Caco-2 (cell line): ENCODE results near the gene ALDOA. TPM values are rescaled to one million over a fixed set of nuclear protein-coding genes. Genes with fewer than 3 reads are reported as not detected.

Experiments used
- BruUV-seq: library from RNA; stranded (reverse); fragments of 400-500 nt; replicated peaks from 2 replicates; lab custom pipeline; 2021; lab: Mats Ljungman, UMichigan
- CTCF ChIA-PET: fragments of 300-600 bp; sonication (Branson Sonifier 250); formaldehyde crosslinking; loops from one replicate; lab custom pipeline; 2022; ENCODE audit warnings: antibody characterized with exemption; lab: Charles Lee
- POLR2A ChIA-PET: fragments of 300-600 bp; sonication (Branson Sonifier 250); formaldehyde crosslinking; loops from one replicate; lab custom pipeline; 2022; ENCODE audit warnings: antibody characterized with exemption; lab: Charles Lee
- DNase-seq, 2 experiments: peaks; one replicate each; pipeline versions ENCODE4 v3.0.0 to v3.0.0-alpha.2; 2020 to 2022
- H3K27me3 ChIP-seq: replicated peaks from 2 replicates; pipeline ENCODE4 v1.6.0; 2011; ENCODE audit warnings: low read length; ENCODE audit not compliant: control insufficient read depth, insufficient read depth
- H3K36me3 ChIP-seq: 2 replicates; pipeline ENCODE4 v1.5.1; 2011; ENCODE audit warnings: low read length; ENCODE audit not compliant: control insufficient read depth, insufficient read depth
- H3K4me1 ChIP-seq: fragments of 250-450 bp; sonication (Bioruptor Pico); 2 replicates; pipeline ENCODE4 v1.5.1; 2020; ENCODE audit warnings: mild to moderate bottlenecking
- H3K4me3 ChIP-seq: 2 replicates; pipeline ENCODE4 v1.5.1; 2011; ENCODE audit warnings: low read depth, mild to moderate bottlenecking, control low read depth, low read length
- H3K9me3 ChIP-seq: fragments of 250-450 bp; sonication (Bioruptor Pico); 2 replicates; pipeline ENCODE4 v1.5.1; 2020; ENCODE audit warnings: mild to moderate bottlenecking, moderate library complexity
- H3K27ac Mint-ChIP-seq: one replicate; pipeline ENCODE4 v1.8.0; 2022; ENCODE audit warnings: mixed read lengths; ENCODE audit not compliant: unreplicated experiment
- H3K27me3 Mint-ChIP-seq: one replicate; pipeline ENCODE4 v1.8.0; 2022; ENCODE audit warnings: mixed read lengths; ENCODE audit not compliant: insufficient read depth, unreplicated experiment
- H3K36me3 Mint-ChIP-seq: one replicate; pipeline ENCODE4 v1.8.0; 2022; ENCODE audit warnings: mild to moderate bottlenecking, mixed read lengths; ENCODE audit not compliant: insufficient read depth, unreplicated experiment
- H3K4me1 Mint-ChIP-seq: one replicate; pipeline ENCODE4 v1.8.0; 2022; ENCODE audit warnings: low read depth, mixed read lengths; ENCODE audit not compliant: unreplicated experiment
- H3K4me3 Mint-ChIP-seq: one replicate; pipeline ENCODE4 v1.8.0; 2022; ENCODE audit warnings: mild to moderate bottlenecking, moderate library complexity, mixed read lengths; ENCODE audit not compliant: unreplicated experiment
- H3K9me3 Mint-ChIP-seq: one replicate; pipeline ENCODE4 v1.8.0; 2022; ENCODE audit warnings: mixed read lengths; ENCODE audit not compliant: unreplicated experiment
- intact Hi-C: fragments of 100-400 bp; cut with micrococcal nuclease; formaldehyde crosslinking; loops from one replicate; pipeline ENCODE4 v1.10.0; 2022; ENCODE audit not compliant: unreplicated experiment
- total RNA-seq: library from RNA; stranded (reverse); gene quantifications from 2 replicates; pipeline ENCODE4 v1.2.3, GENCODE V29; 2022
- TF ChIP-seq, protein P1 (sequence below), 2 experiments: fragments of 200-600 bp in 1 of 2; IDR thresholded peaks; 1 replicate in 1 of 2; 2 replicates in 1 of 2; pipeline versions ENCODE4 v1.5.1 to v1.8.0; 2011 to 2022; ENCODE audit warnings: antibody characterized with exemption in 1 of 2, control low read depth in 1 of 2, inconsistent platforms in 1 of 2, low read depth in 1 of 2, low read length in 1 of 2, mild to moderate bottlenecking in 1 of 2, moderate library complexity in 1 of 2; ENCODE audit not compliant: insufficient read depth in 1 of 2, severe bottlenecking in 1 of 2, unreplicated experiment in 1 of 2

The ALDOA gene
- total RNA-seq, 1 experiment from 2014 or later = 675 TPM

DNA sequence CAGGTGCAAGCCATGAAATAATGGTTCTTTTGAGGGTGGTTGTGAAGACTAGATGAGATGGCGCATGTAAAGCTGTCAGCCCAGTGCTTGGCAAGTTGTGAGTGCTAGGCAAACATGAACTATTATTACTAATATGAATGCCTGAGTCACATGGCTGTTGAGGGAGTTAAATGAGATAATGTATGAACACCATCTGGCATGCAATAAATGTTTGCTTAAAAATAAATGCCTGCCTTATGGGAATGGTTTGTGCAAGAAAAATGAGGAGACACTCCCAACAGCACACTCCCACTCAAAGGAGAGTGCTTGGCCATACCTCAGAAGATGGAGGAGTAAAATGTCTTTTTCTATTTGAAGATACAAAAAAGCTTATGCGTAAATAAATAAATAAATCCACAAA, 53.9 kb downstream of the ALDOA start:
- Mint-ChIP-seq H3K9me3 (no peaks in the 10 kb centered on the region), H3K36me3 (peaks cover 15% of the 10 kb centered on the region), H3K27me3 (no peaks in the 10 kb centered on the region), H3K27ac (no peak overlapping the region), H3K4me1 (peaks cover 6% of the 10 kb centered on the region), H3K4me3 (no peak overlapping the region)
- Histone ChIP-seq H3K4me3 (no peak overlapping the region), H3K4me1 (peaks cover 7% of the 10 kb centered on the region), H3K27me3 (no peaks in the 10 kb centered on the region), H3K36me3 (peaks cover 1% of the 10 kb centered on the region; the same call in 1 of the 2 replicates), H3K9me3 (no peaks in the 10 kb centered on the region)
- TSS peak; percentile 13 for BruUV-seq
- intact Hi-C loops = no loop called here
- ChIA-PET POLR2A (no interaction called here), CTCF (no interaction called here)
- no peak for DNase-seq
- TF ChIP-seq, protein P1, sequence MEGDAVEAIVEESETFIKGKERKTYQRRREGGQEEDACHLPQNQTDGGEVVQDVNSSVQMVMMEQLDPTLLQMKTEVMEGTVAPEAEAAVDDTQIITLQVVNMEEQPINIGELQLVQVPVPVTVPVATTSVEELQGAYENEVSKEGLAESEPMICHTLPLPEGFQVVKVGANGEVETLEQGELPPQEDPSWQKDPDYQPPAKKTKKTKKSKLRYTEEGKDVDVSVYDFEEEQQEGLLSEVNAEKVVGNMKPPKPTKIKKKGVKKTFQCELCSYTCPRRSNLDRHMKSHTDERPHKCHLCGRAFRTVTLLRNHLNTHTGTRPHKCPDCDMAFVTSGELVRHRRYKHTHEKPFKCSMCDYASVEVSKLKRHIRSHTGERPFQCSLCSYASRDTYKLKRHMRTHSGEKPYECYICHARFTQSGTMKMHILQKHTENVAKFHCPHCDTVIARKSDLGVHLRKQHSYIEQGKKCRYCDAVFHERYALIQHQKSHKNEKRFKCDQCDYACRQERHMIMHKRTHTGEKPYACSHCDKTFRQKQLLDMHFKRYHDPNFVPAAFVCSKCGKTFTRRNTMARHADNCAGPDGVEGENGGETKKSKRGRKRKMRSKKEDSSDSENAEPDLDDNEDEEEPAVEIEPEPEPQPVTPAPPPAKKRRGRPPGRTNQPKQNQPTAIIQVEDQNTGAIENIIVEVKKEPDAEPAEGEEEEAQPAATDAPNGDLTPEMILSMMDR (IDR thresholded peaks at IDR 0.05; ENCODE audit: insufficient read depth in 1 of 2, low read depth in 1 of 2, low read length in 1 of 2, severe bottlenecking in 1 of 2, unreplicated experiment in 1 of 2) = no peak

Other genes with a start within 250 kb of the ALDOA start
- gene PAGR1, start 249.6 kb upstream of the ALDOA start, total RNA-seq = 31.4 and 33.0 TPM in 2 replicates
- 62.9 and 72.5 TPM in 2 replicates for gene MVP, start 245.3 kb upstream of the ALDOA start, total RNA-seq
- gene CDIPT, start 202.5 kb upstream of the ALDOA start, total RNA-seq = 56.6 and 57.1 TPM in 2 replicates
- 24.1 and 26.3 TPM in 2 replicates for gene SEZ6L2, start 166.2 kb upstream of the ALDOA start, total RNA-seq
- 13.2 and 14.7 TPM in 2 replicates for gene ASPHD1, start 165.3 kb upstream of the ALDOA start, total RNA-seq
- gene KCTD13, start 139.5 kb upstream of the ALDOA start, total RNA-seq = 13.0 and 14.9 TPM in 2 replicates
- gene TMEM219, start 103.7 kb upstream of the ALDOA start, total RNA-seq = 54.5 and 57.7 TPM in 2 replicates
- 45.8 and 47.1 TPM in 2 replicates for gene TAOK2, start 91.9 kb upstream of the ALDOA start, total RNA-seq
- gene HIRIP3, start 70.1 kb upstream of the ALDOA start, total RNA-seq = 22.7 and 23.3 TPM in 2 replicates
- gene INO80E, start 69.5 kb upstream of the ALDOA start, total RNA-seq = 58.6 and 58.8 TPM in 2 replicates
- gene DOC2A, start 54.7 kb upstream of the ALDOA start, total RNA-seq = 3.5 and 4.5 TPM in 2 replicates
- gene C16orf92, start 42.6 kb upstream of the ALDOA start, total RNA-seq = not detected in 2 replicates
- gene TLCD3B, start 34.5 kb upstream of the ALDOA start, total RNA-seq = 0.48 and 0.60 TPM in 2 replicates
- gene PPP4C, start 10.2 kb downstream of the ALDOA start, total RNA-seq = 130 and 134 TPM in 2 replicates
- gene TBX6, start 26.2 kb downstream of the ALDOA start, total RNA-seq = 1.1 and 1.6 TPM in 2 replicates
- 24.4 and 26.3 TPM in 2 replicates for gene YPEL3, start 30.5 kb downstream of the ALDOA start, total RNA-seq
- gene GDPD3, start 47.8 kb downstream of the ALDOA start, total RNA-seq = 5.8 and 8.4 TPM in 2 replicates
- gene MAPK3, start 57.5 kb downstream of the ALDOA start, total RNA-seq = 64.0 and 71.9 TPM in 2 replicates
- gene CORO1A, start 117.8 kb downstream of the ALDOA start, total RNA-seq = 0.95 and 1.2 TPM in 2 replicates
- 96.5 and 114 TPM in 2 replicates for gene BOLA2B, start 127.9 kb downstream of the ALDOA start, total RNA-seq
- gene SLX1A, start 128.1 kb downstream of the ALDOA start, total RNA-seq = 19.1 and 19.9 TPM in 2 replicates
- gene SULT1A3, start 133.5 kb downstream of the ALDOA start, total RNA-seq = 8.3 and 9.1 TPM in 2 replicates
- 6.7 and 7.8 TPM in 2 replicates for gene NPIPB13, start 182.7 kb downstream of the ALDOA start, total RNA-seq